ENCODE results near the gene KASH5. TPM values are rescaled to one million over a fixed set of nuclear protein-coding genes. Genes with fewer than 3 reads are reported as not detected.

The KASH5 gene
- total and polyA plus RNA-seq, 12 donors, result not detected

DNA sequence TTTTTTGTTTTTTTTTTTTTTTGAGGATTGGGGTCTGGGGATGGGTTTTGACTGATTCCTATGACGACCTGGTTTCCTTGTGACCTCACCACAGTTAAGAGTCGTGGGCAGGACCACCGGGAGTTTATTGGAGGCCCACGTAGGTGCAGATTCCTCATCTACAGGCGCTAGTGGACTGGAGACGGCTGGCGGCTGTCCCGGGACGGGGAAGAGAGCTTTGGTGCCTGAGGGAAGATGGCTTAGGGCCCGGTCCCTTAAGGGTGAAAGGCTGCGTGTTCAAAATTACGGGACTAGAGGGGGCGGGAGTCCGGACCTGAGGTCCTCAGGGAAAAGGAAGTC lies 25.2 kb upstream of the KASH5 start:
- WGBS, 2 donors, result 0 to 1% methylated on average over 14 of the region's 14 CpGs
- ATAC-seq, result peak in 5 of 8 donors; percentile 5 to 19 (median 12)
- peak; percentile 51 to 62 for DNase-seq
- peak overlapping the region in 9 of 10 donors; percentile 65 to 97 (median 82) for H3K4me3 ChIP-seq
- peaks cover 0 to under 1% (median 0%) of the 10 kb centered on the region in 11 donors for H3K9me3 ChIP-seq
- peaks cover 0 to 31% (median 0%) of the 10 kb centered on the region in 7 donors for H3K27me3 ChIP-seq
- no peak for TF ChIP-seq CTCF (IDR thresholded peaks at IDR 0.05)
- H3K4me1 ChIP-seq, result peaks cover 0 to 27% (median 11%) of the 10 kb centered on the region in 9 donors
- intact Hi-C loops (cut with DNase I), result loop anchor here in 3 of 10 donors (2.0 to 5.0 kb wide), 3 partner anchors 24 to 491 kb away; partner anchors contain the start of gene PPP1R15A (in 1 of the 3)
- peak overlapping the region; percentile 91 to 99 (median 96) for H3K27ac ChIP-seq
- peaks cover 0 to 18% (median 10%) of the 10 kb centered on the region in 9 donors for H3K36me3 ChIP-seq

DNA sequence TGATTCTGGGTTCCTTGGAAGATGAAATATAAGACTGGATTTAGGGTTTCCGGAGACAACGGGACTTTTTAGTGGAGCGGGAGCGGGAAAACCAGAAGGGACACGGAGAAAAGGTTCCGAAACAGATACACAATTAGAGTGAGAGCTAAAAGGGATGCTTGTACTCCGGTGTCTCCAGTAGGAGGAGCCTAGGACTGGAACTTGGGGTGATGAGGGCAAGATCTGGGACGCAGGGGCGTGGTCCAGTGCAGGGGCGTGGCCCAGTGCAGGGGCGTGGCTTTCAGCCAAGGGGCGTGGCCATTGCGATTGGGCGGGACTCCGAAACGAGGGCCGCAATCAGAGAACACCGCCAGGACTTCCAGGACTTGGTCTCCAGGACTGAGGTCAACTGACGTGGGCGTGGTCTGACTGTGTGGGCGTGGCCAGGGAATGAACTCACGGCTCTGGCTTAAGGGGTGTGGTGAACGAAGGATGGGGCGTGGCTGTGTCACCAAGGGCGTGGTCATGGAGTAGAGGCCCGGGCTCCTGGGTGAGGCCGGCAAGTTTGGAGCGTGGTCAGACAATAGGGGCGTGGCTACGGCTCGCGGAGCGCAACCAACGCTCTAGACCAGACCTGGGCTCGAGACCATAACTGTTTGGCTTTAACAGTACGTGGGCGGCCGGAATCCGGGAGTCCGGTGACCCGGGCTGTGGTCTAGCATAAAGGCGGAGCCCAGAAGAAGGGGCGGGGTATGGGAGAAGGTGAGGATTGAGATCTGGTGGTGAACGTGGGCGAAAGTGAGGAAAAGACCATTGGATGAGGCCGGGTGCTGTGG lies 24.6 kb upstream of the KASH5 start, which contains the start of gene DKKL1:
Gene DKKL1, plus strand, starts transcription at position 610 of the 815 bp plus-strand sequence. Its CDS starts 122 bp downstream, at position 732.
- Histone ChIP-seq H3K27me3 (peaks cover 0 to 31% (median 0%) of the 10 kb centered on the region in 7 donors), H3K36me3 (peaks cover 0 to 13% (median 10%) of the 10 kb centered on the region in 9 donors), H3K9me3 (peaks cover 0 to 6% (median 0%) of the 10 kb centered on the region in 11 donors), H3K27ac (peak within 1 kb of the TSS; percentile 91 to 99 (median 96)), H3K4me3 (peak within 1 kb of the TSS; percentile 65 to 97 (median 82)), H3K4me1 (peaks cover 0 to 25% (median 11%) of the 10 kb centered on the region in 9 donors)
- 1 to 2% methylated on average over 46 of the region's 46 CpGs for WGBS, 2 donors
- TF ChIP-seq CTCF (IDR thresholded peaks at IDR 0.05), result peak in 4 of 9 donors; percentile 29 to 53 (median 40)
- intact Hi-C loops (cut with DNase I), result loop anchor here in 3 of 10 donors (2.0 to 5.0 kb wide), 3 partner anchors 25 to 491 kb away; partner anchors contain the start of gene PPP1R15A (in 1 of the 3)
- peak; percentile 99 to 100 for DNase-seq
- peak; percentile 84 to 95 (median 91) for ATAC-seq

- H3K9me3 ChIP-seq, result peaks cover 0 to 14% (median 7%) of the 10 kb centered on the region in 11 donors
- no peak for TF ChIP-seq CTCF (IDR thresholded peaks at IDR 0.05)
- peak in 1 of 2 donors; percentile 24 for DNase-seq
- H3K4me3 ChIP-seq, result peak overlapping the region in 8 of 10 donors; percentile 65 to 97 (median 81)
- H3K27me3 ChIP-seq, result peaks cover 0 to 31% (median 0%) of the 10 kb centered on the region in 7 donors
- peaks cover 0 to 25% (median 11%) of the 10 kb centered on the region in 9 donors for H3K4me1 ChIP-seq
- 67 to 75% methylated on average over 27 of the region's 27 CpGs for WGBS, 2 donors
- H3K36me3 ChIP-seq, result peaks cover 0 to 5% (median 4%) of the 10 kb centered on the region in 9 donors
- no peak for ATAC-seq
- intact Hi-C loops (cut with DNase I), result loop anchor here in 1 of 10 donors (5.0 kb wide), 1 partner anchor 492 kb away; the partner anchor contains the start of gene PPP1R15A
- H3K27ac ChIP-seq, result peak overlapping the region in 9 of 10 donors; percentile 30 to 99 (median 91)
Observed at GRCh38 chr19:49364083-49364737, 23.8 kb upstream of the KASH5 start.

DNA sequence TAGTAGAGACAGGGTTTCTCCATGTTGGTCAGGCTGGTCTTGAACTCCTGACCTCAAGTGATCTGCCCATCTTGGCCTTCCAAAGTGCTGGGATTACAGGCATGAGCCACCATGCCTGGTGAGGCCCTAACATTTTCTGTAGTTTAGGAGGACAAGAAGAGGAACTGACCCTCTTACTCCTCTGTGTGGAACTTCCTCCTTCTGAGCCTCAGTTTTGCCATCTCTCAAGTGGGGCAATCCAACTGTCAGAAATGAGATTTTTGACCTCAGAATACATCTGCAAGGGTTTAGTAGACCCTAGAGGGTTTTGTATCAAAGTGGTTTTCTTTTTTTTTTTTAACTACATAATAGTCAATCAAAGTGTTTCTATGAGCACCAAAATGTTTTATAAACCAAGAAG lies 21.9 kb upstream of the KASH5 start:
- intact Hi-C loops (cut with DNase I), result no loop called here
- H3K4me1 ChIP-seq, result peaks cover 0 to 23% (median 11%) of the 10 kb centered on the region in 9 donors
- ATAC-seq, result no peak
- no peak for TF ChIP-seq CTCF (IDR thresholded peaks at IDR 0.05)
- no peak overlapping the region for H3K27ac ChIP-seq
- peaks cover 0 to 31% (median 0%) of the 10 kb centered on the region in 7 donors for H3K27me3 ChIP-seq
- peaks cover 0 to 26% (median 14%) of the 10 kb centered on the region in 11 donors for H3K9me3 ChIP-seq
- no peaks in the 10 kb centered on the region for H3K36me3 ChIP-seq
- DNase-seq, result no peak
- no peak overlapping the region for H3K4me3 ChIP-seq

All from heart right ventricle (tissue), 16 donors.